Esophagus (tissue), 2 donors: Measurements from ENCODE around the gene SPEG. TPM values are rescaled to one million over a fixed set of nuclear protein-coding genes. Genes with fewer than 3 reads are reported as not detected.

ENCODE experiments used
- H3K27ac ChIP-seq, 2 donors: one replicate each; pipeline ENCODE4 v1.5.1; 2013; ENCODE audit warnings: low read depth in 2 of 2, mild to moderate bottlenecking in 2 of 2, inconsistent platforms in 1 of 2, low read length in 1 of 2, moderate library complexity in 1 of 2
- H3K27me3 ChIP-seq, 2 donors: one replicate each; pipeline ENCODE4 v1.6.1; 2013; ENCODE audit warnings: low read length in 2 of 2, control low read depth in 1 of 2, mild to moderate bottlenecking in 1 of 2; ENCODE audit not compliant: insufficient read depth in 2 of 2, control insufficient read depth in 1 of 2
- H3K36me3 ChIP-seq, 2 donors: one replicate each; pipeline ENCODE4 v1.6.1; 2013; ENCODE audit warnings: low read length in 1 of 2; ENCODE audit not compliant: control insufficient read depth in 2 of 2, insufficient read depth in 2 of 2
- H3K4me1 ChIP-seq, 2 donors: one replicate each; pipeline ENCODE4 v1.6.1; 2013; ENCODE audit warnings: low read length in 1 of 2; ENCODE audit not compliant: control insufficient read depth in 2 of 2, insufficient read depth in 2 of 2
- H3K4me3 ChIP-seq, 2 donors: one replicate each; pipeline ENCODE4 v1.5.1; 2013; ENCODE audit warnings: low read length in 2 of 2, mild to moderate bottlenecking in 2 of 2, low read depth in 1 of 2, moderate library complexity in 1 of 2
- H3K9me3 ChIP-seq, 2 donors: one replicate each; pipeline ENCODE4 v1.6.1; 2013; ENCODE audit warnings: mild to moderate bottlenecking in 2 of 2, low read depth in 1 of 2, low read length in 1 of 2, moderate library complexity in 1 of 2; ENCODE audit not compliant: control insufficient read depth in 2 of 2, insufficient read depth in 1 of 2
- WGBS, 2 donors: extraction: QIAGEN DNeasy Blood & Tissue Kit; methylation state at CpG; one replicate each; pipeline ENCODE4 v1.1.7; 2013; 5-methylcytosine and 5-hydroxymethylcytosine counted together
- polyA plus RNA-seq, 2 donors: library from polyadenylated mRNA; stranded (reverse); fragments of 200-250 nt; gene quantifications; one replicate each; pipeline ENCODE4 v1.2.3, GENCODE V29; 2013
- donor health status: healthy with polysubstance abuse.
- donor health status: Bipolar disorder and iron deficiency.

Gene SPEG
- polyA plus RNA-seq, 2 donors: 22.3 to 37.7 TPM

- H3K36me3 ChIP-seq: no peaks in the 10 kb centered on the region
- no peaks in the 10 kb centered on the region for H3K9me3 ChIP-seq
- no peaks in the 10 kb centered on the region for H3K27me3 ChIP-seq
- no peak overlapping the region for H3K4me3 ChIP-seq
- H3K4me1 ChIP-seq: peaks cover 0 to 3% of the 10 kb centered on the region in 2 donors
- WGBS, 2 donors: 88 to 94% methylated on average over 1 of the region's 1 CpG
- peak overlapping the region; percentile 45 to 63 for H3K27ac ChIP-seq
Observed at GRCh38 chr2:219446689-219447088, 12.0 kb downstream of the SPEG start.

- no peak overlapping the region for H3K4me3 ChIP-seq
- H3K27ac ChIP-seq: peak overlapping the region; percentile 63 to 71
- no peaks in the 10 kb centered on the region for H3K9me3 ChIP-seq
- H3K4me1 ChIP-seq: no peaks in the 10 kb centered on the region
- no peaks in the 10 kb centered on the region for H3K36me3 ChIP-seq
- no peaks in the 10 kb centered on the region for H3K27me3 ChIP-seq
- 60 to 77% methylated on average over 23 of the region's 23 CpGs for WGBS, 2 donors
Observed at GRCh38 chr2:219447242-219448098, 12.8 kb downstream of the SPEG start.

- no peaks in the 10 kb centered on the region for H3K4me1 ChIP-seq
- whole genome bisulfite sequencing, 2 donors: 45 to 51% methylated on average over 84 to 88 of the region's 88 CpGs
- no peaks in the 10 kb centered on the region for H3K36me3 ChIP-seq
- no peaks in the 10 kb centered on the region for H3K27me3 ChIP-seq
- no peaks in the 10 kb centered on the region for H3K9me3 ChIP-seq
- no peak overlapping the region for H3K4me3 ChIP-seq
- peak overlapping the region in 1 of 2 donors; percentile 71 for H3K27ac ChIP-seq
Observed at GRCh38 chr2:219448099-219448775, 13.6 kb downstream of the SPEG start.

- 40 to 49% methylated on average over 29 to 51 of the region's 51 CpGs for WGBS, 2 donors
Observed at GRCh38 chr2:219448776-219449341, 14.2 kb downstream of the SPEG start.

GRCh38 chr2:219449609-219450008 is 15.0 kb downstream of the SPEG start:
- no peaks in the 10 kb centered on the region for H3K9me3 ChIP-seq
- H3K27ac ChIP-seq: peak overlapping the region; percentile 44 to 71
- H3K4me1 ChIP-seq: peaks cover 0 to 8% of the 10 kb centered on the region in 2 donors
- H3K4me3 ChIP-seq: no peak overlapping the region
- no peaks in the 10 kb centered on the region for H3K36me3 ChIP-seq
- 78 to 85% methylated on average over 5 of the region's 5 CpGs for WGBS, 2 donors
- H3K27me3 ChIP-seq: no peaks in the 10 kb centered on the region

More at GRCh38 chr2:219448776-219449341, 14.2 kb downstream of the SPEG start:
- H3K4me1 ChIP-seq: peaks cover 0 to 4% of the 10 kb centered on the region in 2 donors
- no peak overlapping the region for H3K4me3 ChIP-seq
- peak overlapping the region; percentile 44 to 71 for H3K27ac ChIP-seq
- H3K9me3 ChIP-seq: no peaks in the 10 kb centered on the region
- no peaks in the 10 kb centered on the region for H3K27me3 ChIP-seq
- no peaks in the 10 kb centered on the region for H3K36me3 ChIP-seq

GRCh38 chr2:219451661-219452360 is 17.2 kb downstream of the SPEG start:
- H3K27ac ChIP-seq: peak overlapping the region; percentile 50 to 51
- H3K4me3 ChIP-seq: no peak overlapping the region
- no peaks in the 10 kb centered on the region for H3K36me3 ChIP-seq
- H3K27me3 ChIP-seq: no peaks in the 10 kb centered on the region
- 65 to 66% methylated on average over 18 of the region's 18 CpGs for WGBS, 2 donors
- H3K4me1 ChIP-seq: peaks cover 0 to 8% of the 10 kb centered on the region in 2 donors
- no peaks in the 10 kb centered on the region for H3K9me3 ChIP-seq

- Histone ChIP-seq H3K27me3 (no peaks in the 10 kb centered on the region), H3K4me3 (no peak overlapping the region), H3K9me3 (no peaks in the 10 kb centered on the region), H3K27ac (peak overlapping the region; percentile 50 to 51), H3K36me3 (no peaks in the 10 kb centered on the region), H3K4me1 (peaks cover 0 to 8% of the 10 kb centered on the region in 2 donors)
- 50 to 56% methylated on average over 23 of the region's 23 CpGs for WGBS, 2 donors
Observed at GRCh38 chr2:219452361-219453317, 18.0 kb downstream of the SPEG start.

- Histone ChIP-seq H3K4me1 (peaks cover 0 to 12% of the 10 kb centered on the region in 2 donors), H3K4me3 (no peak overlapping the region), H3K27ac (peak overlapping the region; percentile 63 to 78), H3K36me3 (no peaks in the 10 kb centered on the region), H3K9me3 (no peaks in the 10 kb centered on the region), H3K27me3 (no peaks in the 10 kb centered on the region)
- 61 to 66% methylated on average over 10 of the region's 10 CpGs for WGBS, 2 donors
Observed at GRCh38 chr2:219453671-219454590, 19.3 kb downstream of the SPEG start.
